HCT116 (cell line): ENCODE measurements around the gene HIP1. TPM values are rescaled to one million over a fixed set of nuclear protein-coding genes. Genes with fewer than 3 reads are reported as not detected.

Experiments
- ATAC-seq: fragments of 200-7000 bp; cut with Tn5 transposase; 2 replicates; pipeline ENCODE4 v1.9.1; 2020; ENCODE audit warnings: mild to moderate bottlenecking, moderate library complexity
- BruUV-seq: library from RNA; stranded (reverse); fragments of 400-500 nt; replicated peaks from 2 replicates; lab custom pipeline; 2021; lab: Mats Ljungman, UMichigan
- CTCF ChIA-PET: fragments of 300-600 bp; sonication (Branson Sonifier 250); formaldehyde crosslinking; loops from one replicate; lab custom pipeline; 2021; ENCODE audit warnings: antibody characterized with exemption; lab: Charles Lee
- POLR2A ChIA-PET: fragments of 300-600, 350-600 bp; sonication (Branson Sonifier 250); formaldehyde crosslinking; loops from one replicate; lab custom pipeline; 2021; ENCODE audit warnings: antibody characterized with exemption; lab: Charles Lee
- RAD21 ChIA-PET, 2 experiments: fragments of 300-600 bp; sonication (Branson Sonifier 250); formaldehyde crosslinking; loops; one replicate each; lab custom pipeline; 2023; ENCODE audit warnings: low total read pairs in 2 of 2; ENCODE audit not compliant: uncharacterized antibody in 2 of 2, unreplicated experiment in 2 of 2, low non-redundant PET in 1 of 2; lab: Charles Lee
- DNase-seq: peaks from one replicate; pipeline ENCODE4 v3.0.0-alpha.2; 2010; ENCODE audit warnings: low read depth, low spot score
- H2AFZ ChIP-seq: fragments of 200-600 bp; shearing (Covaris generic), sonication (generic); 2 replicates; pipeline ENCODE4 v1.6.1; 2017; ENCODE audit warnings: low read depth, mixed run types, mixed read lengths, antibody characterized with exemption, low read length; ENCODE audit not compliant: poor library complexity, severe bottlenecking
- H3K27ac ChIP-seq: 2 replicates; pipeline ENCODE4 v1.5.1; 2012; ENCODE audit warnings: low read depth, low read length
- H3K27me3 ChIP-seq: fragments of 200-600 bp; sonication (generic); 2 replicates; pipeline ENCODE4 v1.6.1; 2016; ENCODE audit warnings: mixed run types, low read length, mixed read lengths; ENCODE audit not compliant: insufficient read depth
- H3K36me3 ChIP-seq, 2 experiments: fragments of 200-500 bp in 1 of 2; fragments of 200-600 bp in 1 of 2; sonication (Bioruptor generic) in 1 of 2; sonication (generic) in 1 of 2; 2 replicates each; pipeline versions ENCODE4 v1.5.1 to v1.6.1; 2014 to 2016; ENCODE audit warnings: low read length in 2 of 2, inconsistent platforms in 1 of 2, mixed read lengths in 1 of 2, mixed run types in 1 of 2; ENCODE audit not compliant: insufficient read depth in 2 of 2, control insufficient read depth in 1 of 2
- H3K4me1 ChIP-seq, 2 experiments: fragments of 200-600 bp in 1 of 2; sonication (generic) in 1 of 2; 2 replicates each; pipeline versions ENCODE4 v1.5.1 to v1.6.1; 2012 to 2017; ENCODE audit warnings: low read length in 2 of 2, inconsistent platforms in 1 of 2, mild to moderate bottlenecking in 1 of 2, mixed read lengths in 1 of 2, mixed run types in 1 of 2, moderate library complexity in 1 of 2; ENCODE audit not compliant: insufficient read depth in 2 of 2, control insufficient read depth in 1 of 2
- H3K4me2 ChIP-seq: fragments of 200-600 bp; sonication (generic); 2 replicates; pipeline ENCODE4 v1.6.1; 2017; ENCODE audit warnings: mixed run types, low read length, mixed read lengths
- H3K4me3 ChIP-seq, 2 experiments: fragments of 200-600 bp in 1 of 2; sonication (generic) in 1 of 2; replicated peaks in 1 of 2; 2 replicates each; pipeline ENCODE4 v1.5.1; 2011 to 2016; ENCODE audit warnings: low read length in 2 of 2, control low read depth in 1 of 2, low read depth in 1 of 2, mild to moderate bottlenecking in 1 of 2, mixed read lengths in 1 of 2, mixed run types in 1 of 2
- H3K79me2 ChIP-seq: fragments of 200-600 bp; sonication (generic); 2 replicates; pipeline ENCODE4 v1.6.1; 2017; ENCODE audit warnings: mild to moderate bottlenecking, mixed run types, low read length, moderate library complexity, mixed read lengths; ENCODE audit not compliant: insufficient read depth
- H3K9ac ChIP-seq: fragments of 200-600 bp; sonication (generic); 2 replicates; pipeline ENCODE4 v1.6.1; 2016; ENCODE audit warnings: low read length, mixed read lengths
- H3K9me2 ChIP-seq: fragments of 200-600 bp; sonication (generic), shearing (Covaris generic); 2 replicates; pipeline ENCODE4 v1.6.1; 2017; ENCODE audit warnings: mixed run types, mild to moderate bottlenecking, moderate library complexity; ENCODE audit not compliant: insufficient read depth
- H3K9me3 ChIP-seq, 2 experiments: fragments of 200-500 bp in 1 of 2; fragments of 200-600 bp in 1 of 2; sonication (Bioruptor generic) in 1 of 2; sonication (generic) in 1 of 2; 2 replicates each; pipeline ENCODE4 v1.6.1; 2014 to 2017; ENCODE audit warnings: low read length in 2 of 2, mixed read lengths in 2 of 2, inconsistent platforms in 1 of 2, low read depth in 1 of 2, mild to moderate bottlenecking in 1 of 2, mixed run types in 1 of 2, moderate library complexity in 1 of 2; ENCODE audit not compliant: control insufficient read depth in 1 of 2, insufficient read depth in 1 of 2
- H4K20me1 ChIP-seq: fragments of 200-600 bp; sonication (generic), shearing (Covaris generic); 2 replicates; pipeline ENCODE4 v1.6.1; 2017; ENCODE audit warnings: mixed run types, mild to moderate bottlenecking, moderate library complexity; ENCODE audit not compliant: insufficient read depth
- CBX3 ChIP-seq: IDR thresholded peaks from 2 replicates; pipeline ENCODE4 v1.6.1; 2012; ENCODE audit warnings: low read depth
- CEBPB ChIP-seq: IDR thresholded peaks from 2 replicates; pipeline ENCODE4 v1.6.1; 2012; ENCODE audit warnings: low read depth
- intact Hi-C: fragments of 100-400 bp; cut with micrococcal nuclease; formaldehyde crosslinking; loops from 2 replicates; pipeline ENCODE4 v1.10.0; 2022
- total RNA-seq: library from RNA; stranded (reverse); gene quantifications from one replicate; pipeline ENCODE4 v1.2.1, GENCODE V29; 2021; ENCODE audit not compliant: unreplicated experiment

Gene HIP1
- total RNA-seq, 1 experiment from 2014 or later: 22.1 TPM

- H3K27ac ChIP-seq: no peak overlapping the region
- H4K20me1 ChIP-seq: no peaks in the 10 kb centered on the region
- intact Hi-C loops: no loop called here
- H3K4me3 ChIP-seq: no peak overlapping the region
- no peaks in the 10 kb centered on the region for H3K36me3 ChIP-seq
- no peak for DNase-seq
- TF ChIP-seq CEBPB: no peak
- H3K27me3 ChIP-seq: no peaks in the 10 kb centered on the region
- H3K4me2 ChIP-seq: no peak overlapping the region
- no peaks in the 10 kb centered on the region for H3K9me2 ChIP-seq
- ATAC-seq: no peak
- CTCF ChIA-PET: no interaction called here
- no TSS peak for BruUV-seq
- no peaks in the 10 kb centered on the region for H3K9me3 ChIP-seq
- H3K9ac ChIP-seq: no peak overlapping the region
- POLR2A ChIA-PET: no interaction called here
- RAD21 ChIA-PET: interaction anchor here in 1 of 2 experiments (0.7 kb wide), 1 partner anchor 9 kb away, joined by 3 read pairs; no protein-coding TSS in a partner anchor
- no peaks in the 10 kb centered on the region for H3K79me2 ChIP-seq
- H3K4me1 ChIP-seq: peaks cover 9 to 15% of the 10 kb centered on the region in 2 experiments
- H2AFZ ChIP-seq: no peak overlapping the region
Observed at GRCh38 chr7:75721426-75721825, 17.3 kb downstream of the HIP1 start.

- H3K27me3 ChIP-seq: no peaks in the 10 kb centered on the region
- peaks cover 9 to 15% of the 10 kb centered on the region in 2 experiments for H3K4me1 ChIP-seq
- ChIA-PET CTCF (no interaction called here), POLR2A (no interaction called here), RAD21 (no interaction called here)
- no peaks in the 10 kb centered on the region for H3K9me2 ChIP-seq
- H3K36me3 ChIP-seq: no peaks in the 10 kb centered on the region
- H2AFZ ChIP-seq: no peak overlapping the region
- no peak overlapping the region for H3K27ac ChIP-seq
- H4K20me1 ChIP-seq: no peaks in the 10 kb centered on the region
- ATAC-seq (no peak), DNase-seq (no peak)
- TF ChIP-seq CBX3: no peak
- no peak for TF ChIP-seq CEBPB
- no peaks in the 10 kb centered on the region for H3K9me3 ChIP-seq
- intact Hi-C loops: no loop called here
- no peak overlapping the region for H3K4me3 ChIP-seq
- BruUV-seq: no TSS peak
- H3K9ac ChIP-seq: no peak overlapping the region
- no peaks in the 10 kb centered on the region for H3K79me2 ChIP-seq
- no peak overlapping the region for H3K4me2 ChIP-seq
Observed at GRCh38 chr7:75719626-75720025, 19.1 kb downstream of the HIP1 start.
